RWPE2 (cell line): ENCODE measurements around the gene TAS2R60.

ENCODE experiments used
- ATAC-seq: fragments of 200-7000 bp; cut with Tn5 transposase; 3 replicates; pipeline ENCODE4 v1.9.1; 2021; ENCODE audit warnings: low read depth
- DNase-seq: peaks from one replicate; pipeline ENCODE4 v3.0.0-alpha.2; 2020; ENCODE audit warnings: low spot score
- H3K27ac ChIP-seq: fragments of 450-650 bp; 2 replicates; pipeline ENCODE4 v1.5.1; 2017; ENCODE audit warnings: mild to moderate bottlenecking; ENCODE audit not compliant: poor library complexity, severe bottlenecking
- H3K27me3 ChIP-seq: fragments of 250-450 bp; sonication (Bioruptor Pico); 2 replicates; pipeline ENCODE4 v1.5.1; 2021; ENCODE audit warnings: mild to moderate bottlenecking, moderate library complexity; ENCODE audit not compliant: insufficient read depth, poor library complexity, severe bottlenecking
- H3K36me3 ChIP-seq: fragments of 250-450 bp; sonication (Bioruptor Pico); 2 replicates; pipeline ENCODE4 v1.5.1; 2020; ENCODE audit warnings: low read depth, mild to moderate bottlenecking, moderate library complexity
- H3K4me1 ChIP-seq: fragments of 250-450 bp; sonication (Bioruptor Pico); 2 replicates; pipeline ENCODE4 v1.5.1; 2021; ENCODE audit warnings: mild to moderate bottlenecking, moderate library complexity; ENCODE audit not compliant: insufficient read depth, poor library complexity, severe bottlenecking
- H3K4me3 ChIP-seq: fragments of 250-450 bp; sonication (Bioruptor Pico); 2 replicates; pipeline ENCODE4 v1.5.1; 2021; ENCODE audit warnings: mild to moderate bottlenecking, moderate library complexity; ENCODE audit not compliant: severe bottlenecking
- H3K9me3 ChIP-seq: fragments of 250-450 bp; sonication (Bioruptor Pico); 2 replicates; pipeline ENCODE4 v1.5.1; 2021; ENCODE audit warnings: mild to moderate bottlenecking, moderate library complexity; ENCODE audit not compliant: severe bottlenecking
- CTCF ChIP-seq: fragments of 450-650 bp; IDR thresholded peaks from one replicate; pipeline ENCODE4 v1.5.1; 2017; ENCODE audit warnings: mild to moderate bottlenecking, moderate library complexity; ENCODE audit not compliant: poor library complexity, severe bottlenecking

Gene TAS2R60

GRCh38 chr7:143477501-143478150 lies 34.4 kb downstream of the TAS2R60 start, which contains the start of gene TAS2R41:
TSS of gene TAS2R41 (plus strand) at chr7:143477873. CDS start at chr7:143477873, 0 bp downstream.
- no peaks in the 10 kb centered on the region for H3K9me3 ChIP-seq
- no peak within 1 kb of the TSS for H3K4me3 ChIP-seq
- peaks cover 4% of the 10 kb centered on the region for H3K4me1 ChIP-seq
- DNase-seq (no peak), ATAC-seq (no peak)
- no peaks in the 10 kb centered on the region for H3K36me3 ChIP-seq
- no peak within 1 kb of the TSS for H3K27ac ChIP-seq
- no peaks in the 10 kb centered on the region for H3K27me3 ChIP-seq
- no peak for TF ChIP-seq CTCF

GRCh38 chr7:143479055-143479766 lies 36.0 kb downstream of the TAS2R60 start:
- no peak for TF ChIP-seq CTCF
- no peak for ATAC-seq

DNA sequence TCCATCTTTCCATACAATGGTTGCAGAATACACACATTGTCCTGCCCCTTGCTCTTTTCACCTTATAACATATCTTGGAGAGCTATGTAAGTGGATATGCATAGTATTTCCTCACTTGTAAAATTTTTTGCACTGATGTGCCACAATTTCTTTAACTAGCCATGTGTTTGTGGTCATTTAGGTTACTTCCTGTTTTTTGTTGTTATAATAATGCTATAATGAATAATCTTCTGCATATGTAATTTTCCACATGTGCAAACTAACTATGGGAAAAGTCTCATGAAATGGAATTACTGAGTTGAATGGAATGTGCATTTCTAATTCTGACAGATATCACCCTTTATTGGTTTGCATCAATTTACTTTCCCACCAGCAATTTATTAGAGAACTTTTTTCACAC lies 37.2 kb downstream of the TAS2R60 start:
- no peaks in the 10 kb centered on the region for H3K27me3 ChIP-seq
- no peak overlapping the region for H3K27ac ChIP-seq
- H3K4me3 ChIP-seq: no peak overlapping the region
- H3K36me3 ChIP-seq: no peaks in the 10 kb centered on the region
- DNase-seq (no peak), ATAC-seq (no peak)
- no peaks in the 10 kb centered on the region for H3K9me3 ChIP-seq
- H3K4me1 ChIP-seq: no peaks in the 10 kb centered on the region
- TF ChIP-seq CTCF: no peak

More at GRCh38 chr7:143479055-143479766, 36.0 kb downstream of the TAS2R60 start:
- DNase-seq: no peak
- H3K4me1 ChIP-seq: no peaks in the 10 kb centered on the region
- no peak overlapping the region for H3K27ac ChIP-seq
- no peaks in the 10 kb centered on the region for H3K9me3 ChIP-seq
- H3K4me3 ChIP-seq: no peak overlapping the region
- H3K27me3 ChIP-seq: no peaks in the 10 kb centered on the region
- no peaks in the 10 kb centered on the region for H3K36me3 ChIP-seq

GRCh38 chr7:143484119-143484518 lies 40.9 kb downstream of the TAS2R60 start:
- Histone ChIP-seq H3K9me3 (no peaks in the 10 kb centered on the region), H3K4me3 (no peak overlapping the region), H3K27ac (no peak overlapping the region), H3K36me3 (no peaks in the 10 kb centered on the region), H3K27me3 (no peaks in the 10 kb centered on the region), H3K4me1 (no peaks in the 10 kb centered on the region)
- ATAC-seq (no peak), DNase-seq (no peak)
- TF ChIP-seq CTCF: no peak

DNA sequence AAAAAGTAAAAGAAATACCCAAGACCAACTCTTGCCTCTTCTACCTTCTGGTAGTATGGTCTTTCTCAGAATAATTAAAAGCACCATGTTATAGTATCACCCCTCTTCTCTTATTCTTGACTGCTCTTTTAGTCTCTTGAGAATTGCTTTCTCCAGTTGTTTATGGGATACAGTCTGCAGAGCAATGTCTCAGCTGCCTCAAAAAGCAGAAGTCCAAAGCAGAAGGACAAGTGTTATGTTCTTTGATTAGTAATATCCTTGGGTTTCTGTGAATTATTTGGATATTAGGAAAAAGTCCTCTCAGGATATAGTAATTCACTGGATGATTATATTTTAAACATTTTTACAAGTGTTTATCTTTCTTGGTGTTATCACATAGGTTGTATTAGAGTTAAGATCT lies 41.8 kb downstream of the TAS2R60 start:
- H3K4me3 ChIP-seq: no peak overlapping the region
- H3K27me3 ChIP-seq: no peaks in the 10 kb centered on the region
- no peaks in the 10 kb centered on the region for H3K36me3 ChIP-seq
- no peak for ATAC-seq
- no peaks in the 10 kb centered on the region for H3K4me1 ChIP-seq
- TF ChIP-seq CTCF: no peak
- H3K9me3 ChIP-seq: no peaks in the 10 kb centered on the region
- no peak for DNase-seq
- H3K27ac ChIP-seq: no peak overlapping the region
